SKM-1 treated with dmso at 0.1 percent for 144 hours (cell line): ENCODE results near the gene MCF2L.

ENCODE experiments used
- DNase-seq: peaks from one replicate; lab custom pipeline; 2025; ENCODE audit not compliant: unreplicated experiment; lab: John Stamatoyannopoulos, UW

The MCF2L gene

DNA sequence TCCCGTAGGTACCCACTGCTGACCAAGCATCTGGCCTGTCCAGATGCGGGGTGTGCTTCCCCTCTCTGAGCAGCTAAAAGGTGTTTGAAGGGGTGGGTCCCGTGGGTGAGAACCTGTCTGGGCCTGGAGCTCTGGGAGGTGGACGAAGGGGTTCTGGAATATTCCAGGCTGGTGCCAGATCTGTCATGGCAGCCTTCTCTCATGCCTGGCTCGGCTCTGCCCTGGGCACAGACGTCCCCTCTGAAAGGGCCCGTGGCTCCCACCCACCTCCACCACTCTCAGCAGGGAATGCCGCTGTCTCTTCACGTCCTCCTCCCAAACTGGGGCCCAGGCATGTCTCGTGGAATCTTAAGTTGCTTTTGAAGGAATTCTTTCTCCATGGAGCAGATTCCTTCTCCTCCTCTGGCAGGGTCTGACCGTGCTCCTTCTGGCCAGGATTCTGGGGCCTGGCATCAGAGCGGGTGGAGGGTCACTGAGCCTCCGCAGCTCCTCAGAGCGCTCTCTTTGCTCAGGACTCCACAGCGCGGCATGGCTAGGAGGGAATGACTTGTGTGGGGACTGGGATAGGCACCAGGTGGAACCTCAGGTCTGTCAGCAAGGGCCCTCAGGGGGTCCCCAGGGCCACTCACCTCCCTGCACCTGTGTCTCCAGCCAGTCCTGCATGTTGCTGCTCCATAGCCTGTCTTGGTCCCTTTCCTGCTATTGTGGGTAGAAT is 5.9 kb upstream of the MCF2L start:
- DNase-seq, result no peak

DNA sequence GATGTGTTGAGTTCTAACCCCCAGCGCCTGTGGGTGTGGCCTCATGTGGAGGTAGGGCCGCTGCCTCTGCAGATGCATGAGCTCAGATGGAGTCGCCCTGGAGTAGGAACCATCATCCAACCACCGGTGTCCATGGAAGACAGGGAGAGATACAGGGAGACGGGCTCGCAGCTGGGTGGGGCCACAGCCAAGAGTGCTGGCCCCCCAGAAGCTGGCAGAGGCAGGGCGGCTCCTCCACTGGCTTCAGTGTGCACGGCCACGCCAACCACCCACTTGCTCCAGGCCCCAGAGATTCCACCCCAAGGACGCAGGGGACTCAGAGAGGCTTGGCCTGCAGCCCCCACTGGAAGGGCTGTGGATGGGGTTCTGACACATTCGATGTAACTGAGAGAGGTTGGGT is 5.4 kb upstream of the MCF2L start:
- no peak for DNase-seq

DNA sequence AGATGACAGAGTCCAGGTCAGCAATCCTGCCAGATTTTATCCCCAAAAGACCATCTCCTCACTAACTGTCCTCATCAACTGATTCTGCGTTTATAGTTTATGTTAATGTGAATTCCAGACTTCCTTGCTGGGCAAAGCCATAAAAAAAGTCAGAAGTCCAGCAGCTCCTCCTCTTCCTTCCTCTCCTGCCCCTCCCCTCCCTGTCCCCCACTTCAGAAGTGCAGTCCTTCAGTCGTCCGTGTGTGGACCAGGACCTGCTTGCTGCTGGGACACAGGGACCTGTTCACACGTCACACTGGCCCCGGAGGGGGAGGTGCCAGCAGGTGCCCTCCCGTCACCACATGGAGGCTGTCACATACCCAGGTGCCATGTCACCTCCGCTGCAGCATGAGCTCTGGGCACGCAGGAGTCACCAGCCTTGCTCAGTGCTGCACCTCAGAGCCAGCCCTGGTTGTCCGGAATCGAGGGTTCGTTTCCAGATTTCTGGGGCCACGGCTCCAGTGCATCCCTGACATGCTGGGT is 4.0 kb upstream of the MCF2L start:
- DNase-seq, result no peak

DNA sequence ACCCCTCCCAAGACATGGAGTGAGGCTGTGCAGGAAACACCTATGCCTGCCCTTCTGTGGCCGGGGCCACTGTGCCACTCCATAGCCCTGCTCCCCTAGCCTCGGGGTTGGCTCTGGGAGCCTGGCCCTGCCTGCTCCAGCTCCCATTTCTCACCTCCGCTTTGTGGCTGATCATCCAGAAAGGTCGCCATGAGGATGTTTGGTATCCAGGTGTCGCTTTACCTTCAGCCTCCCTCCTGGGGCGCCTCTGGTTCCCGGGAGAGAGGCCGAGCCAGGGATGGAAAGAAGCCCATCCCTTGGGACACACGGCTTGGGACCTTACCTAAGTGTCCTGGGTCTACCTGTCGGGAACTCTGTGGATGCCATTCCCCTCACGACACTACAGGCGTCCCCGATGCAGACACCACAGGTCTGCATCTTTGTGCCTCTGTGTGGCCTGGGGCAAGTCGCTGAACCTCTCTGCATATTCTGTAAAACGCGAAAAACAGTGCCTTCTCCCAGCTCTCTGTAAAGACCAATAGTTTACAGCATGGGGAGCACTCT is 3.4 kb upstream of the MCF2L start:
- no peak for DNase-seq

DNA sequence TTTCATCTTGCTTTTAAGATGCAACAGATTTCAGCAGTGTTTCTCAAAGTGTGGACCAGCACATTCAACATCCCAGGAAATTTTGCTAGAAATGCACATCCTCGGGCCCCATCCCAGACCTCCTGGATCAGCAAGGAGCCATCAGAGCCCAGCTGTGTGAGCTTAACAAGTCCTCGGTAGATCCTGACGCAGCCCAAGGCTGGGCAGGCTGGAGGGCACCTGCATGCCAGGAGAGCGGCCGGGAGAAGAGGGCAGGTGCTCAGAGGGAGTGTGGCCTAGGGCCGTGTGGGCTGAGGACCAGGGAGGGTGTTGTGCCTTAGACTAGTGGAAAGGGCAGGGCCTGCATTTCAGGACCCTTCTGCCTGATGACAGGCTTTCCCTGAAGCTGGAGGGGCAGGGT is 2.2 kb upstream of the MCF2L start:
- DNase-seq, result no peak

DNA sequence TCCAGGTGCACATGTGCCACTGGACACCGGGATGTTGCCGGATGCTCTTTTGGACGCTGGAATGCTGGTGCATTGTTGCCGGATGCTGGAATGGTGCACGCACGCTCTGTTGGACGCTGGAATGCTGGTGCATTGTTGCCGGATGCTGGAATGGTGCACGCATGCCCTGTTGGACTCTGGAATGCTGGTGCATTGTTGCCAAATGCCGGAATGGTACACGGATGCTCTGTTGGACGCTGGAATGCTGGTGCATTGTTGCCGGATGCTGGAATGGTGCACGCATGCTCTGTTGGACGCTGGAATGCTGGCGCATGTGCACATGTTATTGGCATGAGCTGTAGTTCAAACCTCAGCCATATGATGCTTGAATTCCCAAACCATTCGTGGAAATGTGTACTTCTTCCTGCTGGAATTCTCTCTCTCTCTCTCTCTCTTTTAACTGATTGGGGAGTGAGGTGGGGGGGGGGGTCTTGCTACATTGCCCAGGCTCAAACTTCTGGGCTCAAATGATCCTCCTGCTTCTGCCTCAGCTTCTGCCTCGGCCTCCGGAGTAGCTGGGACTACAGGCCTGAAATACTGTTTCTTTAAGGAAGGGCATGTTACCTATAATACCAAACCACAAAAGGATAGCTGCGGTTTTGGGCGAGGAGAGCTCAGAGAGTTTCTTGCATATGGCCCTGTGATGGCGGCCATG is 1.2 kb upstream of the MCF2L start:
- DNase-seq, result no peak

DNA sequence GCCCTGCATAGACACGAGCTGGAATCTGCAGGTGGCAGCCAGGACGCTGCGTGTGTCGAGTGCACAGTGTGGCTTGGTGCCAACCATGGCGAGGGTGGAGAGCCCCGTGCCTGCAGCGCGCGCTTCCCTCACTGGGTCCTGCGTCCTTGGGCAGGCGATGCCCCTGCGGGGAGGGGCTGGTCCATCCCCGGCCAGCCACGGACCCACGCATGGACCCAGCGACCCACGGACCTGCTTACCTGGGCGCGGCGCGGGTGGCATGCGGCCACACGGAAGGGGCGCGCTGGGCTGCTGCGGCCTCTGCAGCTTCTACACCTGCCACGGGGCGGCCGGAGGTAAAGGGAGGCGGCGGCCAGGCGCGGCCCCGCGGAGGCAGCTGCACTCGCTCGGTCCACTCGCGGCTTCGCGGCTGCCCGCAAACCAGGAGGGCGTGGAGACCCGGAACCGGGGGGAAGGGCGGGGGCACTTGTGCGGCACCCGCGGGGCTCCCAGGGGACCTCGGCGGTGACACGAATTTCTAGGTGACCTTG is 569 bp upstream of the MCF2L start:
- no peak for DNase-seq

DNA sequence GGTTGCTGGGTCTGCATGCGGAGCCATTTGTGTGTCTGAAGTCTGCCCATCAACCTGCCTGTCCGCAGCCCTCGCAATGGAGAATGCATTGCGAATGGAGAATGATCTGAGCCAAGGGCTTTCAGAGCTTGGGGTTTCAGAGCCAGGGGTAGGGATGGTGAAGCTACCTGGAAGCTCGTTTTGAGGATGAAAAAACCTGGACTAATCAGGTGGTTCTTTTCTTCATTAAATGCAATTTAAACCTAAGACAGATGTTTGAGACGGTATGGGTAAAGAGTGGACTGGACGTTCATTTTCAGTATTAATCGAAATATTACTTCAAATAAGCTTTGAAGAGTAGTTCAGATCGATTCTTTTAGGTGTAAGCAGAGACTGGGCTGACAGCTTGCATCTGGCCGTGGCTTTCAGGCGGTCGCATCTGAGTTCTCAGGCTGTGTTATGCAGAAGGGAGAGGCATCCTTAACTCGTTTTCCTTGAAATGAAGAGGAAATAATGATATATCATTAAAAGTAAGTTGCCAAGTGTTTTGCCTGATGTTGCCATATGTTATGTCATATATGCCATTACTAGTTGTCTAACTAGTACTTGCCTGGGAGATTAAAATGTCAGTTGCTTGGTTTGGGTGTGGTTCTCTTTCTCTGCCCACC is 801 bp downstream of the MCF2L start:
- no peak for DNase-seq

DNA sequence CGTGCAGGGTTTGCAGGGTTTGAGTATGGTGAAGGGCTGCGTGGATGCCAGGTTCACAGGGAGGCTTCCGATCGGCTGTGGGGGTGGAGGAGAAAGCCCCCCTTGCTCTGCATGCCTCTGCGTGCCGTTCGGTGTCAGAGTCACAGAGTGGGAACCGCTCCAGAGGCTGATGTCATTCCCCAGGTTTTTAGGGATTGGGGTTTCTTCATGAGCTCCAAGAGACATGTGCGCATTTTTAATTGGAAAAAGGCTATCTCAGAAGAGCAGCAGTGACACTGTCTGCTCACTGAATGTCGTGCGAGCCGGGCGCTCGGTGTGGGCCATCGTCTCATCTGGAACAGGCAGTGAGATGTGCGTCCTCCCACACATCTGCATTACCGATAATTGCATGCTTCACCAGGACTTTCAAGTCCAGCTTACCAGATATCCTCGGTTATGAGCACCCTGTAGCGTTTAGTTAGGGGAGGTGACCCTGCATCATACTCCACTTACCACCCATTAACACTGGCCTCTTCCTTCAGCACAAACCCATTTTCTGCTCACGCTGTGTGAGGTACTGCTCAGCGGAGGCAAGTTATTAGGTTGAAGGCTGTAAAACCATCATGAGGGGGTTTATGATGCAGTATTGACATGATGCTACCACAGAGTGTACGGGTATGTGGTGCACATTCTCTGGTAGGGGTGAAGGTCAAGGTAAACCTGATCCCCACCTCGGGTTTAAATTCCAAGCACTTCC is 1.7 kb downstream of the MCF2L start:
- no peak for DNase-seq

DNA sequence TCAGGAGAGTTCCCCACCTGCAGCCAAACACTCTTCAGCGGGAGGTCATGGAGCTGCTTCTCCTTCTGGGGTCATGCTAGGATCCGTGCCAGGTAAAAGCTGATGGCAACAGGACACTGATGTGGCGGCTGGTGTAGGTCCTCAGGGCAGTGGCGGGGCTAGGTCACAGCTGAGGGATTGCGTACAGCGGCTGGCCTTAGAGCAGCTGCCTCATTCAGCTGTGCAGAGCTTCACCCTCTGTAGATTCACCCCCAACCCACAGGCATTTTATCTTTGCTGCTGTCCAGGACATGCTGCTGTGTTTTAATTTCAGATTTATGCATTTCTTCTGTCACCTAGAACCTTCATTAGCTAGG is 2.3 kb downstream of the MCF2L start:
- DNase-seq, result no peak

DNA sequence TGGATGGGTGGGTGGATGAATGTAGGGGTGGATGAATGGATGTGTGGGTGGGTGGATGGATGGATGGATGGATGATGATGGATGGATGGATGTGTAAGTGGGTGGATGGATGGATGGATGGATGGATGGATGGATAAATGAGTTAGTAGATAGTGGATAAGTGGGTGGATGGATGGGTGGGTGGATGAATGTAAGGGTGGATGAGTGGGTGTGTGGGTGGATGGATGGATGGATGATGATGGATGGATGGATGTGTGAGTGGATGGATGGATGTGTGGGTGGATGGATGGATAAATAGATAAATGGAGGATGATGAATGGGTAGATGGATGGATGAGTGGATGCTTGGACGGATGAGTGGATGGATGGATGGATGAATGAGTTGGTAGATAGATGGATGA is 3.2 kb downstream of the MCF2L start:
- DNase-seq, result no peak

DNA sequence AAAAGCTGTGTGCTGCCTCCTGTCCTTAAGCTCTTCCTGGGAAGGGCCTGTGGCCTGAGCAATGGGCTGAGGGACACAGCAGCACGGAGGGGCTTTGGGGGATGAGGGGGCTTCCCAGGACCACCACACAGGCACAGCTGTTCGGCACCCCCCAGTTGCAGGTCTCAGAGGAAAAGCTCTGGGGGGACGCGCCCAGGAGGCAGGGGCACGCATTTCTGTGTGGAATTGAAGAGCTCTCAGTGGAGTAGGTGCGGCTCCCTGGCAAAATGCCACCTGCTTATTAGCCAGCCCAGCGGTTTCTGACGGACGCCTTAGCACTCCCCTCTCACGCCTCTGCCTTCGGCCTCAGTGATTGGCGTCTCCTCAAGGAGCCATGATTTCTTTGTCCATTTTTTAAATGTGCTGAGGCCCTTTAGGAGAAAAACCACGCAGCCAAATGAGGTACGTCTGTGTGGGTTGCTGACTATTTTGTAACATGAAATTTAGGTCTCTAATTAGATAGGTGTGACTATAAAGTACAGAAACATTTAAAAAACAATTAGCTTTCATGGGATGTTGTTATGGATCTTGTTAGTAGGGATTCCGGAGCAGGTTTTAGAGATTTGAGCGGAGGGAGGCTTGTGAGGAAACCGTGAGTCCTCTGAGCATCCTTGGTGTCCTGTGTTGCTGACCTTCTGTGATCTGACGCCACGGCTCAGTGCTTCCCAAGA is 4.0 kb downstream of the MCF2L start:
- no peak for DNase-seq

DNA sequence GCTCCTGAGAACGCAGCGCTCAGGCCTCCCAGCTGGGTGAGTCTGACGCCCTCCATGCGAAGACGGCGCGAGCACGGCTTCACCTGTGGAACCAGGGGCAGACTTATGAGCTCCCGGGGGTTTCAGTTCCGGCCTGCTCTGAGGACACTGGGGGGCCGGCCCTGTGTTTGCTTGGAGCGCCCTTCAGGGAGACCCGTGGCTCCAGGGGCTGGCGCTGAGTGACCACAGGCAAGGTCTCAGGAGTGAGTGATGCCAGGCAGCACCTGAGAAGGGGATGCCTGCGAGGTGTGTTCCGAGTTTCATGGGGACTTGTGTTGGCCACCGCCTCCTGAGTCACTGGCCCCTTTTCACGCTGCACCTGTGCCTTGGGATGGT is 4.5 kb downstream of the MCF2L start:
- DNase-seq, result no peak

DNA sequence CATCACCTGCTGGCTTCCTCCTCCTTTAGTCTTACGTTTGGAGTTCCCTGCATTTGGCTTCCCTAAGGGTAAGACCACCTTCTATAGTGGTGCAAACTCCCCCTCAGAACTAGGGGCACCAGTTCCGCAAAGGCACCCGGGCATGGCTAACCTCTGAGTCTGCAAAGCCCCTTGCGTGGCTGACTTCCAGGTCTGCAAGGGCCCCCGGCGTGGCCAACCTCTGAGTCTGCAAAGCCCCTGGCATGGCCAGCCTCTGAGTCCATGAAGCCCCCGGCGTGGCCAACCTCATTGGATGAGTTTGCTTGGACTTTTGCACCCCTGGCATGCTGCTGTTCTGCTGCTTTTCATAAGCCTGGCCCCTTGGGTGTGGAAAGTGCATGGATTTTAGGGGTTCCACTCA is 5.1 kb downstream of the MCF2L start:
- no peak for DNase-seq

DNA sequence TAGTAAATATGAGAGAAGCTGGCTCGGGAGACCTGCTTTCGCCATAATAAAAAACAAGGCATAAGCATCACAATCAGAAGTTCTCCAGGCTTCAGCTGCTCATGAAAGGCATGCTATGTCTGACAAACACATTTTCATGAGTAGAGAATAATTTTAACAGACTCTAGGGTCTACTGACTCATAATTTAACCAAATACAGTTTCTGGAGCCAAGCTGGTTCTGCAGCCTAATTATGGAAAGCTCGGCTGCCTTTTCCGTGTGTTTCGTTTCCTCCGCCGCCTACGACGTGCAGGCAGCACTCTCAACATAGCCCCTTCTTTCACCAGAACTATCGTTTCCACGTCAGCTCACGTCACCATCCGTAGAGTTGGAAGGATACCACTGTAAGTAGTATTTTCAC is 5.7 kb downstream of the MCF2L start:
- no peak for DNase-seq

DNA sequence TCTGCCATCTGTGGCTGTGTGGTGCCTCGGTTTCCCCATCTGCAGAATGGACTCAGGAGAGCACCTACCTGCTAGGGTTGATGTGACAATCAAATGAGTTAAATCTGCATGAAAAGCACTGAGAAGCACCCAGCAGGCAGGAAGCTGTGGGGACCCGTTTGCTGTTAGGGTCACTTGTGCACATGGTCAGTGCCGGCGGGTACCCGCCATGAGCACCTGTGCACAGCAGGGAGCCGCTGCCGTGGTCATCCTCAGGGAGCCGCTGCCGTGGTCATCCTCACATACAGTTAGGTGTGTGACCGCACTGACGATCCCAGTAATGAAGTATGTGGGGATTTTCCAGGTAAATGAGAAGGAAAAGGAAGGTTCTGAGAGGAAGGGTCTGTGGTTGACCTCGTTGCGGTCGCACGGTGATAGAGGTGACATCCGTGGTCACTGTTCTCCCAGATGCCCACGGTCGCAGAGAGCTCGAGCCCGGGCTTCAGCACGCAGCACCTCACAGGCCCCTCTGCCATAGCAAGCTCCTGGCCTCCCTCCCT is 6.5 kb downstream of the MCF2L start:
- no peak for DNase-seq

DNA sequence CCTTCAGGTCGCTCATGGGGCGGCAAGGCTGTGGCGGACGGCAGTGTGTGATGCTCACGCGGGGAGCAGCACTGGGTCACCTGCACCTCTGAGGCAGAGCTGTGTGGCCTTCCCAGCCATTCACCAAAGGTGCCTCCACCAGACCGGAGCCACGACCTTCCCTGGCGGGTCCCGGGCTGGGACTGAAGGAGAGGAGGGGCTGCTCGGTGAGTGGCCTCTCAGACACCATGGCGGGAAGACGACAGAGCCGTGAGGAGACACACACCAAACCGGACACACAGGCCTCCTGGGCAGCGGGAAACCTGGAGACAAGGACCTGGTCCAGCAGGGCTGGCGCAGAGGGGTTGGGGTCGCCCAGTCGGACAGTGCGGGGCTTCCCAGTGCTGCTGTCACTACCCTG is 7.5 kb downstream of the MCF2L start:
- no peak for DNase-seq

DNA sequence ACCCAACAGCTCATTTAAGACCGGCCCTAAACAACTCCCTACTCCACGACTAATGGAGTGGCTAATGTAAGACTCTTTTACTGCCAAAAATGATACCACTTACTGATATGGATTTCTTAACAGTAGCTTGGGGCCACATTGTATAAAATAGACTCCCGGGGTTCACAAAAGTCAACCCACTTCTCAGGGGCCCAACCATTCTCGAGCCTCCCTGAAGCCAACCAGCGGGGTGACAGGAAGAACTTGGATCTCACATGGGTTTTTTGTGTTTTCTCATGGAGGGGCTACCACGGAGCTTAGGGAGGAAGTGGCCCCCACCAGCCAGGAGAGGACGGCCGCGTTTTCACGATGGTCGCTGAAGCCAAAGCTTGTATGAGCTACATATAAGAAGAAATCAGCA is 8.1 kb downstream of the MCF2L start:
- no peak for DNase-seq

DNA sequence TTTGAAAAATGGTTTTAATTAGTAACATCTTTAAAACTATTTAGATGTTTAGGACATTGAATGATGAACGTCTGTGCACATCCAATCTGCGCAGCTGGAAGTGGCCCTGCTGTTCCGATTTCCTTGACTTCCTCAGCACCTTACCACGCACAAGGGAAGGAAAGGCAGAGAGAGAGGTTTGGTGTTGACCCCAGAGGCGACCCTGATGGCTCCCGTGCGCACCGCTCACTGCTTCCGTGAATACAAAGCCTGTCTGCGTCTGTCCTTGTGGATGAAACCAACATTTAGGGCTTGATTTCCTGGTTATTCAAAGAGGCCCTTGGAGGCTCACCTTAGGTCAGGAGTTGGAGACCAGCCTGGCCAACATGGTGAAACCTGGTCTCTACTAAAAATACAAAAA is 8.5 kb downstream of the MCF2L start:
- no peak for DNase-seq
